Measurements from ENCODE around the gene KCNB1. TPM values are rescaled to one million over a fixed set of nuclear protein-coding genes. Genes with fewer than 3 reads are reported as not detected.

Gene KCNB1
- polyA plus RNA-seq, 10 donors = 5.2 to 15.7 (median 8.2) TPM

- peak; percentile 42 to 68 (median 43) for DNase-seq
Measured at GRCh38 chr20:49356676-49357075, 125.8 kb downstream of the KCNB1 start.

GRCh38 chr20:49354673-49355072, 127.8 kb downstream of the KCNB1 start:
- no peak for DNase-seq

GRCh38 chr20:49353348-49353747, 129.1 kb downstream of the KCNB1 start:
- DNase-seq = no peak

- DNase-seq = no peak
Measured at GRCh38 chr20:49352751-49353150, 129.7 kb downstream of the KCNB1 start.

- DNase-seq = no peak
Measured at GRCh38 chr20:49351775-49352174, 130.7 kb downstream of the KCNB1 start.

GRCh38 chr20:49349694-49350252, 132.7 kb downstream of the KCNB1 start:
- DNase-seq = no peak

GRCh38 chr20:49349078-49349477, 133.4 kb downstream of the KCNB1 start:
- no peak for DNase-seq

- DNase-seq = no peak
Measured at GRCh38 chr20:49348563-49348962, 133.9 kb downstream of the KCNB1 start.

- DNase-seq = no peak
Measured at GRCh38 chr20:49347156-49347555, 135.3 kb downstream of the KCNB1 start.

GRCh38 chr20:49346682-49347081, 135.8 kb downstream of the KCNB1 start:
- peak in 1 of 3 donors; percentile 24 for DNase-seq

GRCh38 chr20:49345524-49345923, 136.9 kb downstream of the KCNB1 start:
- DNase-seq = peak; percentile 76 to 86 (median 82)

GRCh38 chr20:49344975-49345374, 137.5 kb downstream of the KCNB1 start:
- peak; percentile 86 to 93 (median 91) for DNase-seq

- no peak for DNase-seq
Measured at GRCh38 chr20:49344140-49344539, 138.3 kb downstream of the KCNB1 start.

GRCh38 chr20:49343246-49343645, 139.2 kb downstream of the KCNB1 start:
- peak in 2 of 3 donors; percentile 35 to 48 for DNase-seq

GRCh38 chr20:49340161-49340966, 142.1 kb downstream of the KCNB1 start:
- no peak for DNase-seq

GRCh38 chr20:49339123-49339522, 143.3 kb downstream of the KCNB1 start:
- DNase-seq = no peak

- peak; percentile 61 to 71 (median 66) for DNase-seq
Measured at GRCh38 chr20:49338061-49338460, 144.4 kb downstream of the KCNB1 start.

- DNase-seq = no peak
Measured at GRCh38 chr20:49337357-49337756, 145.1 kb downstream of the KCNB1 start.

GRCh38 chr20:49336786-49337185, 145.7 kb downstream of the KCNB1 start:
- no peak for DNase-seq

GRCh38 chr20:49335476-49335875, 147.0 kb downstream of the KCNB1 start:
- no peak for DNase-seq

GRCh38 chr20:49330701-49331615, 151.5 kb downstream of the KCNB1 start:
- no peak for DNase-seq

GRCh38 chr20:49328790-49329189, 153.7 kb downstream of the KCNB1 start:
- DNase-seq = no peak
